Peyer's patch (tissue), 4 donors: ENCODE measurements around the gene RYK.

ENCODE experiments used
- CTCF ChIP-seq, 6 experiments: fragments of 450-650 bp in 4 of 6; fragments of 200-600 bp in 2 of 6; sonication (generic) in 1 of 6; IDR thresholded peaks; one replicate each; pipeline ENCODE4 v1.5.1; 2017 to 2019; ENCODE audit warnings: antibody characterized with exemption in 6 of 6, mild to moderate bottlenecking in 3 of 6, moderate library complexity in 1 of 6
- POLR2A ChIP-seq, 2 donors: fragments of 450-650 bp; IDR thresholded peaks; one replicate each; pipeline ENCODE4 v1.5.1; 2017; ENCODE audit warnings: antibody characterized with exemption in 2 of 2, mild to moderate bottlenecking in 2 of 2, moderate library complexity in 2 of 2

- TF ChIP-seq CTCF (IDR thresholded peaks at IDR 0.05) (no peak), POLR2A (IDR thresholded peaks at IDR 0.05) (no peak)
Measured at GRCh38 chr3:134255404-134255803, 4.7 kb upstream of the RYK start.
